ENCODE results near the gene TBC1D8. TPM values are rescaled to one million over a fixed set of nuclear protein-coding genes. Genes with fewer than 3 reads are reported as not detected.

TBC1D8 gene
- total RNA-seq, 1 donor from 2014 or later, result 18.6 TPM

GRCh38 chr2:100959225-100959880 is 191.8 kb downstream of the TBC1D8 start:
- peak; percentile 62 for DNase-seq (ENCODE audit: low read depth)

DNA sequence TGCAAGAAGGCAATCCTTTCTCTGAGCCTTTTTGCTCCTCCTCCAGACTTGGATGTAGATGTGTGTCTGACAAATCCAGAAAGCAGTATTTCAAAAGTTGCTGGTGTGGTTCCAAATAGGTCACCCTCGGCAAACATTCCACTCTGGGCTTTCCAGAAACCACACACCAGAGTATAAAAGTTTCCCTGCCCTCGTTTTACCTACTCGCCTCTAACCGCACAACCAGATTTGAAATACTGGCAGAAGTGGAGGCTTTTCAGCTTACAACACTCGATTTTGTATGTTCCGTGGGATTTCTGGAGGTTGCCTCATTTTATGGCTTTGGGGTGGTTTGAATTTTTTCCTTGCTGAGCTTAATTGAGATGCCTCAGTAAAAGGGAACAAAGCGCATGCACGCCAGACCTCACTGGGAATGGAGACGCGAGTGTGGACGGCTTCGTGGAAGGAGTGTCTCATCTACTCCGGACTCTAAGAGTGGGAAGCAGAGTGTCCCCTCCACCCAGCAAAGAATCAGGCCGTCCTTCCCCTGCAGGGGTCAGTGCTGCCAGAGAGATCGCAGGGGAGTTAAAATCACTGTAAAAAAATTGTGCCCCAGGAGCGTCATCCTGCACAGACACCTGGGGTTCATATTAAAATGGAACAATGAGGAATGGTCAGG is 193.1 kb downstream of the TBC1D8 start:
- DNase-seq (ENCODE audit: low read depth), result peak; percentile 83

Other genes with a start within 250 kb of the TBC1D8 start
- gene RPL31, start 149.1 kb downstream of the TBC1D8 start, total RNA-seq, result 637 and 797 TPM in 2 replicates
- 42.9 and 51.2 TPM in 2 replicates for gene CNOT11, start 101.5 kb upstream of the TBC1D8 start, total RNA-seq
- gene RNF149, start 157.3 kb upstream of the TBC1D8 start, total RNA-seq, result 32.3 and 40.8 TPM in 2 replicates
- gene CREG2, start 236.1 kb upstream of the TBC1D8 start, total RNA-seq, result 1.5 and 6.9 TPM in 2 replicates